Heart left ventricle (tissue), 16 donors: Measurements from ENCODE around the gene DDOST. TPM values are rescaled to one million over a fixed set of nuclear protein-coding genes. Genes with fewer than 3 reads are reported as not detected.

Source experiments
- ATAC-seq, 4 donors: fragments of 200-7000 bp; cut with Tn5 transposase; one replicate each; pipeline ENCODE4 v1.9.1; 2020 to 2022; ENCODE audit warnings: moderate library complexity in 4 of 4, mild to moderate bottlenecking in 3 of 4, moderate number of reproducible peaks in 1 of 4
- DNase-seq, 5 donors: peaks; one replicate each; pipeline ENCODE4 v3.0.0-alpha.2; 2020
- H3K27ac ChIP-seq, 12 donors: fragments of 200-600 bp; sonication (generic) in 4 of 12; one replicate each; pipeline versions ENCODE4 v1.5.0 to v1.8.0; 2016 to 2022; ENCODE audit warnings: mild to moderate bottlenecking in 2 of 12
- H3K27me3 ChIP-seq, 9 donors: fragments of 200-600 bp; sonication (generic) in 2 of 9; one replicate each; pipeline versions ENCODE4 v1.5.1 to v1.8.0; 2016 to 2022; ENCODE audit warnings: mild to moderate bottlenecking in 3 of 9
- H3K36me3 ChIP-seq, 9 donors: fragments of 200-600 bp; sonication (generic) in 2 of 9; one replicate each; pipeline versions ENCODE4 v1.5.0 to v1.8.0; 2018 to 2022; ENCODE audit warnings: mild to moderate bottlenecking in 2 of 9
- H3K4me1 ChIP-seq, 12 donors: fragments of 200-600 bp; sonication (generic) in 4 of 12; one replicate each; pipeline versions ENCODE4 v1.5.0 to v1.8.0; 2016 to 2022; ENCODE audit warnings: mild to moderate bottlenecking in 3 of 12
- H3K4me3 ChIP-seq, 12 donors: fragments of 200-600 bp; sonication (generic) in 4 of 12; one replicate each; pipeline versions ENCODE4 v1.5.0 to v1.8.0; 2017 to 2022; ENCODE audit warnings: mild to moderate bottlenecking in 9 of 12, moderate library complexity in 4 of 12
- H3K9me3 ChIP-seq, 12 donors: fragments of 200-600 bp; sonication (generic) in 4 of 12; one replicate each; pipeline versions ENCODE4 v1.5.0 to v1.8.0; 2016 to 2022; ENCODE audit warnings: mild to moderate bottlenecking in 1 of 12
- POLR2A ChIP-seq, 2 donors: fragments of 450-650 bp; IDR thresholded peaks; one replicate each; pipeline ENCODE4 v1.6.1; 2017; ENCODE audit warnings: antibody characterized with exemption in 2 of 2, mild to moderate bottlenecking in 2 of 2, moderate library complexity in 2 of 2
- WGBS, 4 donors: extraction: QIAGEN DNeasy Blood & Tissue Kit in 2 of 4; methylation state at CpG; one replicate each; pipeline versions ENCODE4 v1.1.5 to v1.1.7; 2013 to 2018; 5-methylcytosine and 5-hydroxymethylcytosine counted together
- intact Hi-C, 10 donors: fragments of 100-400 bp; cut with DNase I; formaldehyde crosslinking; loops; one replicate each; pipeline versions ENCODE4 v1.11.1 to v1.14.2; 2022
- polyA plus RNA-seq, 2 donors: library from polyadenylated mRNA; stranded (reverse); fragments of 200-250 nt; gene quantifications; one replicate each; pipeline ENCODE4 v1.2.3, GENCODE V29; 2013
- total RNA-seq, 9 donors: library from RNA; depleted of rRNA in 2 of 9; stranded (reverse); fragments of >200 nt in 2 of 9; fragmentation: NEBNext Ultra II Directional in 3 of 9; extraction: Animal tissue kit (Norgen Biotek cat#: 25700) in 3 of 9; gene quantifications; one replicate each; pipeline versions ENCODE4 v1.1.0 to v1.2.4, GENCODE V29; 2016 to 2023
- TF ChIP-seq, protein P1 (sequence below), 12 donors: fragments of 200-600 bp; sonication (generic) in 4 of 12; IDR thresholded peaks; one replicate each; pipeline versions ENCODE4 v1.5.0 to v1.8.0; 2018 to 2022; ENCODE audit warnings: antibody characterized with exemption in 12 of 12, mild to moderate bottlenecking in 5 of 12
- donor health status: ischemic (EF 13 %, LVEDD 7.1; RV severe dilation, severe dysfunction).
- donor health status: healthy with polysubstance abuse.
- donor health status: DM: no; HTN: yes; CAD: no.
- donor health status: DM: no; HTN: no; CAD: no.
- donor health status: ischemic (EF 25% LVEDD 6.9; RV normal size, moderate dysfunction).
- donor health status: ischemic (EF 25% LVEDD 5.7; RV mildly dilated, moderate dysfunction).
- donor health status: healthy.
- donor health status: DM: yes; HTN: yes; CAD: no.
- donor health status: ischemic (EF 35%, LVEDD 5.7; RV mildly dilated, moderate dysfunction).
- donor health status: nonischemic (EF 11% LVEDD 7.7; RV severe dilation, severe dysfunction).
- donor health status: DM: yes; HTN: yes; CAD: no.
- donor health status: PGD.
- donor health status: ischemic (EF 29% LVEDD 5.4; RV normal size, mild dysfunction).
- donor health status: nonischemic (EF 23%, LVEDD 6.1; RV moderate dilation, normal function).

Gene DDOST
- total and polyA plus RNA-seq, 11 donors, result 88.9 to 211 (median 128) TPM

DNA sequence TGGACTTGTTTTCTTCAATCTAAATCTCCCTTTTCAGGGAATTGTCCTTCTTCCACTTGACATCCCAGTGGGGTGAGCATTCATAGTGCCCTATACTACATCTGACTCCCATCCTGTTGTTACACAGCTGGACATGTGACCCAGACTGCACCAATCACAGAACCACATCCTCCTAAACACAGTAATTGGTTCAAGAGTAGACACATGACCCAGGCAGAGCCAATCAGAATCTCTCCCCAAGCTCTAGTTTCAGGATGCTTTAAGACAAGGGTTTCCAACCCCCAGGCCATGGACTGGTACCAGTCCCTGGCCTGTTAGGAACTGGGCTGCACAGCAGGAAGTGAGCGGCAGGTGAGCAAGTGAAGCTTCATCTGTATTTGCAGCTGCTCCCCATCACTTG lies 5.6 kb upstream of the DDOST start:
- H3K4me3 ChIP-seq, result peak overlapping the region in 2 of 12 donors; percentile 14 to 17
- no peak for ATAC-seq
- intact Hi-C loops, result no loop called here

DNA sequence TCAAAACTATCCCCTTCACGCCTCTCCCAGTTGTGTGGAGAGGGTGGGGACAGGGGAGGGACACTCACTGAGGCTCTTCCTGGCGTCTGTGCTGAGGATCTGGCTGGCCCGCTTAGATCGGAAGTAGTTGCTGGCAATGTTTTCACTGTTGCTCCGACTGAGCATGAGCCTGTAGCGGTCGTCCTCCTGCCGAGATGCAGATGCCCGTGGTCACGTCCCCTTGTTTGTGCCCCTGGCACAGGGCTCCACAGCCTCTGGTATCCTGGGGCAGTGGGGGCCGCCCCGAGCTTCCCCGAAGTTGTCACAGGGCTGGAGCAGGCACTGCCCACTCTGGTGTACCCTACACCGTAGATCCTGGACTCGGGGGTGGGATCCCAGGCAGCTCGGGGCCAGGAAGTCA lies 5.0 kb upstream of the DDOST start:
- Histone ChIP-seq H3K4me3 (peak overlapping the region in 7 of 12 donors; percentile 14 to 36 (median 25)), H3K27me3 (no peaks in the 10 kb centered on the region), H3K4me1 (peaks cover 0 to 24% (median 11%) of the 10 kb centered on the region in 12 donors), H3K36me3 (peaks cover 0 to 19% (median 0%) of the 10 kb centered on the region in 9 donors), H3K27ac (peak overlapping the region; percentile 44 to 80 (median 72)), H3K9me3 (no peaks in the 10 kb centered on the region)
- 58 to 73% (median 63%) methylated on average over 6 to 16 of the region's 16 CpGs for WGBS, 4 donors
- peak in 1 of 4 donors; percentile 18 for ATAC-seq
- intact Hi-C loops, result no loop called here
- DNase-seq, result peak; percentile 28 to 56 (median 47)
- TF ChIP-seq, protein P1, sequence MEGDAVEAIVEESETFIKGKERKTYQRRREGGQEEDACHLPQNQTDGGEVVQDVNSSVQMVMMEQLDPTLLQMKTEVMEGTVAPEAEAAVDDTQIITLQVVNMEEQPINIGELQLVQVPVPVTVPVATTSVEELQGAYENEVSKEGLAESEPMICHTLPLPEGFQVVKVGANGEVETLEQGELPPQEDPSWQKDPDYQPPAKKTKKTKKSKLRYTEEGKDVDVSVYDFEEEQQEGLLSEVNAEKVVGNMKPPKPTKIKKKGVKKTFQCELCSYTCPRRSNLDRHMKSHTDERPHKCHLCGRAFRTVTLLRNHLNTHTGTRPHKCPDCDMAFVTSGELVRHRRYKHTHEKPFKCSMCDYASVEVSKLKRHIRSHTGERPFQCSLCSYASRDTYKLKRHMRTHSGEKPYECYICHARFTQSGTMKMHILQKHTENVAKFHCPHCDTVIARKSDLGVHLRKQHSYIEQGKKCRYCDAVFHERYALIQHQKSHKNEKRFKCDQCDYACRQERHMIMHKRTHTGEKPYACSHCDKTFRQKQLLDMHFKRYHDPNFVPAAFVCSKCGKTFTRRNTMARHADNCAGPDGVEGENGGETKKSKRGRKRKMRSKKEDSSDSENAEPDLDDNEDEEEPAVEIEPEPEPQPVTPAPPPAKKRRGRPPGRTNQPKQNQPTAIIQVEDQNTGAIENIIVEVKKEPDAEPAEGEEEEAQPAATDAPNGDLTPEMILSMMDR (IDR thresholded peaks at IDR 0.05), result no peak
- TF ChIP-seq POLR2A (IDR thresholded peaks at IDR 0.05), result no peak

More for the DNA sequence above, 5.6 kb upstream of the DDOST start:
- Histone ChIP-seq H3K9me3 (no peaks in the 10 kb centered on the region), H3K27me3 (no peaks in the 10 kb centered on the region), H3K36me3 (peaks cover 0 to 19% (median 0%) of the 10 kb centered on the region in 9 donors), H3K27ac (peak overlapping the region; percentile 44 to 80 (median 72)), H3K4me1 (peaks cover 0 to 23% (median 10%) of the 10 kb centered on the region in 12 donors)
- peak in 2 of 5 donors; percentile 1 to 16 for DNase-seq
- TF ChIP-seq POLR2A (IDR thresholded peaks at IDR 0.05), result no peak
- TF ChIP-seq, protein P1 (IDR thresholded peaks at IDR 0.05), result no peak
- WGBS, 4 donors, result 88 to 100% (median 94%) methylated on average over 1 of the region's 1 CpG

DNA sequence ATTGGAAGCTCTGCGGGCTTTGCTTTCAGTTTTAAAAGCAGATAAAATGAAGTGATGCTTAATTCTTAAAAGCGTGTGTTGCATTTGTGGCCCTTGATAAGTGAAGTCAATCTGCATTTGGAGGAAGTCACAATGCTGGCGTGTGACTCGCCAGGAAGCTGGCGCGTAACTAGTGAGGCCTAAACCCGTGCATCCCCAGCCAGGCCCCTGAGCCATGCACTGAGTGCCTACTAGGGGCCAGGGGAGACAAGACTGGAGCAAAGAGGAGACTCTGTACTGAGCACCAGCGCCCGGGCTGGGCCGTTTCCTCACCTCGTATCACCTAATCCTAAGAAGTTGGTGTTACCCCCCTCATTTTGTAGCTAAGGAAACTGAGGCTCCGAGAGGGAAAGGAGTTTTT lies 4.6 kb upstream of the DDOST start:
- WGBS, 4 donors, result 70 to 78% (median 75%) methylated on average over 12 of the region's 12 CpGs
- peak in 1 of 5 donors; percentile 40 for DNase-seq
- TF ChIP-seq POLR2A (IDR thresholded peaks at IDR 0.05), result no peak
- no peak for ATAC-seq
- intact Hi-C loops, result no loop called here
- Histone ChIP-seq H3K4me3 (peak overlapping the region in 4 of 12 donors; percentile 7 to 36 (median 22)), H3K27me3 (no peaks in the 10 kb centered on the region), H3K27ac (peak overlapping the region; percentile 44 to 80 (median 72)), H3K36me3 (peaks cover 0 to 18% (median 0%) of the 10 kb centered on the region in 9 donors), H3K9me3 (no peaks in the 10 kb centered on the region), H3K4me1 (peaks cover 0 to 24% (median 11%) of the 10 kb centered on the region in 12 donors)

DNA sequence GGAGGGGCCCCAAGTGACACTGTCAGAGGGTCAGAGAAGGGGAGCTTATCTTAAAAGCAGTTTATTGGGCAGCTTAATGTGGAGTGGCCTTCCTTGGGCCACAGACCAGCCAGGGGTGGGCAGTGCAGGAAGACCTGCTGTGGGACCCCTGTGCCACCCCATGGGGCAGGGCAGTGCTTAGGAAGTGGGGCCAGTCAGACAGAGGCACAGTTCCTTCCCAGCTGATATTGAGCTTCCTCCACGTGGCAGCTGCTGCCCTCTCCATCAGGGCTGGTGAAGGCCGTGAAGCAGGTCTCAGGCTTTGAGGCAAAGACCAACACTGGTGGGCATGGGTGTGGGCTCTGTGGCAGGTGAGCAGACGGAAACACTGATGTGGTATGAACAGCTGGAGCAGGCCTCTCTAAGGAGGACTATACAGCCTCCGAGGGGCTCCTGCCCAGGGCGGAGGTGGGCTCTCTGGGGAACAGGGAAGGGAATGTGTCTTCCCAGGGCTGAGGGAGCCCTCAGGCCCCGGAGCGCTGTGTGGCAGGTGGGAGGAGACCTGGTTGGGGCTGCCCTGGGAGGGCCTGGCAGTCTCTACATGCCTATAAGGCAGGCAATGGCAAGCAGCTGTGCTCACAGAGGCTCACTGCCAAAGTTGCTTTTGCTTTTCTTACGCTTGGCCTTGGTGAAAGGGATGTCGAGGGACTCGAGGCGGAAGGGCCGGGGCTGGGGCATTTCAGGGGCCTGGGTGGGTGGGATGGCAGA lies 3.0 kb upstream of the DDOST start:
- Histone ChIP-seq H3K9me3 (no peaks in the 10 kb centered on the region), H3K4me3 (no peak overlapping the region), H3K36me3 (peaks cover 0 to 8% (median 1%) of the 10 kb centered on the region in 9 donors), H3K27ac (no peak overlapping the region), H3K4me1 (peaks cover 0 to 40% (median 26%) of the 10 kb centered on the region in 12 donors), H3K27me3 (no peaks in the 10 kb centered on the region)
- 77 to 83% (median 79%) methylated on average over 11 to 12 of the region's 12 CpGs for WGBS, 4 donors
- ATAC-seq, result no peak
- intact Hi-C loops, result no loop called here
- TF ChIP-seq POLR2A (IDR thresholded peaks at IDR 0.05), result no peak
- TF ChIP-seq, protein P1 (IDR thresholded peaks at IDR 0.05), result no peak
- DNase-seq, result no peak
